ENCODE results near the gene ZNF532. TPM values are rescaled to one million over a fixed set of nuclear protein-coding genes. Genes with fewer than 3 reads are reported as not detected.

The ZNF532 gene
- total RNA-seq, 4 donors from 2014 or later, result 48.3 to 128 (median 96.2) TPM

DNA sequence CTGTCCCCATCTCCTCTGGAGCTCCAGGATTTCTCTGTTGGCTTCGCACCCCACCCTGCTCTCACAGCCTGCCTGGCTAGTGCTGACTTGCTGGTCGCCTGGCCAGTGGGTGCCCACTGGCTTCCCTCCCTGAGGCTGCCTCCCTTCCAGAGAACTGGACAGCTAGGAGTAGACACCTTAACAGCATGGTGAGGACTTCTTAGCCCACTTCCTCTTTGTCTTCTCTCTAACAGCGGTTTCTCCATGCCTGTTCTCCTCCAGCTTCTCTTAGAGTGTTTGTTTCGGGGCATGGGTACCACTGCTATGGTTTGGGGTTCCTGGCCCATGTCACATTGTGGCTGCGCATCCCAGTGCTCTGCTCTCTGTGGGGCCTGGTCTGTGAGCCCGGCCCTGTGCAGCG is 37.1 kb downstream of the ZNF532 start:
- WGBS, 2 donors (ENCODE audit: low coverage in 1 of 2), result 83 to 100% methylated on average over 2 to 3 of the region's 7 CpGs
- Histone ChIP-seq H3K4me1 (peaks cover 0 to 7% (median 0%) of the 10 kb centered on the region in 3 donors), H3K36me3 (peaks cover 0 to 44% of the 10 kb centered on the region in 2 donors), H3K9me3 (no peaks in the 10 kb centered on the region), H3K27me3 (no peaks in the 10 kb centered on the region), H3K27ac (no peak overlapping the region), H3K4me3 (no peak overlapping the region)
- TF ChIP-seq POLR2A (IDR thresholded peaks at IDR 0.05) (no peak), POLR2AphosphoS5 (IDR thresholded peaks at IDR 0.05) (no peak), EP300 (IDR thresholded peaks at IDR 0.05) (no peak)
- TF ChIP-seq, protein P1, sequence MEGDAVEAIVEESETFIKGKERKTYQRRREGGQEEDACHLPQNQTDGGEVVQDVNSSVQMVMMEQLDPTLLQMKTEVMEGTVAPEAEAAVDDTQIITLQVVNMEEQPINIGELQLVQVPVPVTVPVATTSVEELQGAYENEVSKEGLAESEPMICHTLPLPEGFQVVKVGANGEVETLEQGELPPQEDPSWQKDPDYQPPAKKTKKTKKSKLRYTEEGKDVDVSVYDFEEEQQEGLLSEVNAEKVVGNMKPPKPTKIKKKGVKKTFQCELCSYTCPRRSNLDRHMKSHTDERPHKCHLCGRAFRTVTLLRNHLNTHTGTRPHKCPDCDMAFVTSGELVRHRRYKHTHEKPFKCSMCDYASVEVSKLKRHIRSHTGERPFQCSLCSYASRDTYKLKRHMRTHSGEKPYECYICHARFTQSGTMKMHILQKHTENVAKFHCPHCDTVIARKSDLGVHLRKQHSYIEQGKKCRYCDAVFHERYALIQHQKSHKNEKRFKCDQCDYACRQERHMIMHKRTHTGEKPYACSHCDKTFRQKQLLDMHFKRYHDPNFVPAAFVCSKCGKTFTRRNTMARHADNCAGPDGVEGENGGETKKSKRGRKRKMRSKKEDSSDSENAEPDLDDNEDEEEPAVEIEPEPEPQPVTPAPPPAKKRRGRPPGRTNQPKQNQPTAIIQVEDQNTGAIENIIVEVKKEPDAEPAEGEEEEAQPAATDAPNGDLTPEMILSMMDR (IDR thresholded peaks at IDR 0.05), result no peak
- ATAC-seq, result no peak

DNA sequence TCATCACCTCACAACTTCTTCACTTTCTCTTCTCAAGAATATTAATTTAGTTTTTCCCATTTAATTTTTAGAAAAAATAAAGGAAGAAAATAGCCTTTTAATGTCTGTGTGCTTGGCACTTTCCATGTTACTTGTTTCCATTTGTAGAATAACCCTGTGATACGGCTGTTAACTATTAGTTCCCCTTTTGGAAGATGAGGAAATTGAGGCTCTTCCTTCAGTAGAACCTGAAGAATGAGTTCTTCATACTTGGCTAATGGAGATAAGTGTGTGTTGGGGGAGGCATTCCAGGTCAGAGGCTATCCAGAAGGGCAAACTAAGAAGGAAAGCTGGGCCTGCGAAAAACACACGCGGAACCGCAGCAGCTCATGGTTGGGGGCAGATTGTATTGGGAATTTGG is 38.3 kb downstream of the ZNF532 start:
- TF ChIP-seq EP300 (IDR thresholded peaks at IDR 0.05), result no peak
- peaks cover 0 to 44% of the 10 kb centered on the region in 2 donors for H3K36me3 ChIP-seq
- no peak overlapping the region for H3K27ac ChIP-seq

DNA sequence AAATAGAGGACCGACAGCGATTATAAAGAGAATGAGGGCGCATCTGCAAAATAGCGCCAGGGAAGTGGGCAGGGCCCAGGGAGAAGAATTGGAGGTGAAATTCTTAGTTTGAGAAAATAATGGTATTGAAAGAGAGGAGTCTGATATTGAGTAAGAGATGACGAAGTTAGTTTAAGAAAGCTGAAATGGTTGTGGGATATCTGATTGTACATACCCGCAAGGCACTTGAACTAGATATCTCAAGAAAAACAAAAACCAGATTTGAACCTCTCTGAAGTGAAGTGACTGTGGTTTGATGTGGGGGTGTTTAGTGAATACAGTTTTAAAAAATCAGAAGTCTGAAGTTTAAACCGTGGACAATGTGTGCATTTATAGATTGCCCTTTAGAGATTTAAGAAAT is 38.9 kb downstream of the ZNF532 start:
- Histone ChIP-seq H3K9me3 (no peaks in the 10 kb centered on the region), H3K27ac (no peak overlapping the region), H3K36me3 (peaks cover 0 to 38% of the 10 kb centered on the region in 2 donors), H3K4me3 (no peak overlapping the region), H3K27me3 (no peaks in the 10 kb centered on the region), H3K4me1 (peaks cover 0 to 11% (median 0%) of the 10 kb centered on the region in 3 donors)
- WGBS, 2 donors (ENCODE audit: low coverage in 1 of 2), result 87 to 91% methylated on average over 6 to 7 of the region's 7 CpGs
- ATAC-seq, result no peak
- TF ChIP-seq POLR2A (IDR thresholded peaks at IDR 0.05), result no peak
- no peak for TF ChIP-seq POLR2AphosphoS5 (IDR thresholded peaks at IDR 0.05)
- no peak for TF ChIP-seq EP300 (IDR thresholded peaks at IDR 0.05)
- TF ChIP-seq, protein P1 (IDR thresholded peaks at IDR 0.05), result no peak

More for the DNA sequence above, 38.3 kb downstream of the ZNF532 start:
- peaks cover 0 to 9% (median 0%) of the 10 kb centered on the region in 3 donors for H3K4me1 ChIP-seq
- ATAC-seq, result no peak
- no peaks in the 10 kb centered on the region for H3K9me3 ChIP-seq
- H3K4me3 ChIP-seq, result no peak overlapping the region
- 73 to 91% methylated on average over 4 to 5 of the region's 5 CpGs for WGBS, 2 donors (ENCODE audit: low coverage in 1 of 2)
- no peaks in the 10 kb centered on the region for H3K27me3 ChIP-seq

DNA sequence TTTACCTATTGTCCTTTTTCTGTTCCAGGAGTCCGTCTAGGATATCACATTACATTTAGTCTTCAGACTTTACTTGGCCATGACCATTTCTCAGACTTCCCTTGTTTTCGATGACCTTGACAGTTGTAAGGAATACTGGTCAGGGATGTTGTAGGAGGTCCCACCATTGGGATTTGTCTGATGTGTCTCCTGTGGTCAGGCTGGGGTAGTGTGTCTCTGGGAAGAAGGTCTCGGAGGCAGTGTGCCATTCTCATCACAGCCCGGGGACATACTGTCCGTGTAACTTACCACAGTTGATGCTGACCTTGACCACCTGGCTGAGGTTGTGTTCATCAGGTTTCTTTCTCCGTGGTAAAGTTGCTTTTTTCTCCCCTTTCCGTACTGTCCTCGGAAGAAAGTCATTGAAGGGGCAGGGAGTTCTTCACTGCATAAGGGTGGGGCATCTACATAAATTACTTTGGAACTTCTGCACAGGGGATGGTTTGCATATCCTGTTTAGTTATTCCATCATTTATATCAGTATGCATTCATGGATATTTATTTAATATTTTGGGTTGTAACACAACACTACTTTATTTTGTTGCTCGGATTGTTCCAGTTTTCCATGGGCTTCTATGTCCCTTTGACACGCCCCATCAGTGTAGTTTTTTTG is 41.2 kb downstream of the ZNF532 start:
- no peak for TF ChIP-seq EP300 (IDR thresholded peaks at IDR 0.05)
- TF ChIP-seq POLR2A (IDR thresholded peaks at IDR 0.05), result no peak
- TF ChIP-seq, protein P1 (IDR thresholded peaks at IDR 0.05), result no peak
- no peak for TF ChIP-seq POLR2AphosphoS5 (IDR thresholded peaks at IDR 0.05)
- no peak for ATAC-seq
- Histone ChIP-seq H3K4me3 (no peak overlapping the region), H3K27ac (no peak overlapping the region), H3K9me3 (no peaks in the 10 kb centered on the region), H3K36me3 (peaks cover 0 to 32% of the 10 kb centered on the region in 2 donors), H3K4me1 (peaks cover 0 to 8% (median 0%) of the 10 kb centered on the region in 3 donors), H3K27me3 (no peaks in the 10 kb centered on the region)
- 85 to 90% methylated on average over 7 of the region's 10 CpGs for WGBS, 2 donors (ENCODE audit: low coverage in 1 of 2)

DNA sequence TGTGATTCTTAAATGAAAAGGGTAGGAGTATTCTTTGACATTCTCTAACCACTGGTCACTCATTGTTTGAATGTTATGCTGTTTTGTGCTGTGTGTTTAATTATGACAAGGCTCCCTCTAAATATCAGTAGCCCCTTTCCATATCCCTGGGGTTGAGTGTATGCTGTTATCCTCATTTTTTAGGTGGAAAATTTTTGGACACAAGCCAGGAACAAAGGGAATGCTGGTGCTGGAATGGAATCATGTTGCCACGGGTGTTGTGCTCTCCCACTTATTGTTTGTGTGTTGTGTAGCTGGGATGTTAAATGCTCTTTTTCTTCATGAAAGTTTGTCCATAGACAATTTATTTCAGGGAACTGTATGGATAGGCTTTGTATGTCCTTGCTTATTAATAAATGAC is 43.3 kb downstream of the ZNF532 start:
- Histone ChIP-seq H3K27ac (no peak overlapping the region), H3K9me3 (no peaks in the 10 kb centered on the region), H3K4me3 (no peak overlapping the region), H3K27me3 (no peaks in the 10 kb centered on the region), H3K4me1 (peaks cover 2 to 29% (median 2%) of the 10 kb centered on the region in 3 donors), H3K36me3 (peaks cover 0 to 19% of the 10 kb centered on the region in 2 donors)
- no peak for TF ChIP-seq POLR2A (IDR thresholded peaks at IDR 0.05)
- whole genome bisulfite sequencing, 2 donors (ENCODE audit: low coverage in 1 of 2), result 55% methylated on average over 1 of the region's 1 CpG; no CpG with 5 or more reads in 1 of the 2 donors
- ATAC-seq, result no peak

DNA sequence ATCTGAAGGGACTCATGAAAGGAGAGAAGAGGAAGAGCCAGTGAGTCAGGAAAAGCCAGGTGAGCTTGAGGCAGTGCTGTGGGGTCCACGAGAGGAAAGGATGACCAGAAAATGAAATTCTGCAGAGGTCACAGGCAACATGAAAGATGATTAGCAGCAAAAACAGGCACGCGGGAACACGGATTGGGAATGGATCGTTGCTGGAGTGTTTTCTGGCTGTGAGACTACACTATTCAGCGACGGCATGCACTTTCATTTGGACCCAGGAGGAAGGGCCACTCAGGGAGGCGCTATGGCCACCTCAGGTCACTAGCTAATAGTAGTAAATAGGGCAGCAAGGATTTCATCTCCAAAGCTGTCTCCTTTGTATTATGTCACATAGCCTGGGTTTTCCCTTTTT is 44.8 kb downstream of the ZNF532 start:
- Histone ChIP-seq H3K27ac (no peak overlapping the region), H3K27me3 (no peaks in the 10 kb centered on the region), H3K36me3 (peaks cover 0 to 19% of the 10 kb centered on the region in 2 donors), H3K4me3 (no peak overlapping the region), H3K4me1 (peaks cover 3 to 44% (median 6%) of the 10 kb centered on the region in 3 donors), H3K9me3 (no peaks in the 10 kb centered on the region)
- 75 to 84% methylated on average over 8 of the region's 8 CpGs for WGBS, 2 donors (ENCODE audit: low coverage in 1 of 2)
- no peak for ATAC-seq
- TF ChIP-seq POLR2A (IDR thresholded peaks at IDR 0.05) (no peak), POLR2AphosphoS5 (IDR thresholded peaks at IDR 0.05) (no peak), EP300 (IDR thresholded peaks at IDR 0.05) (no peak)
- TF ChIP-seq, protein P1 (IDR thresholded peaks at IDR 0.05), result no peak
